Spleen (tissue), 11 donors: ENCODE data around the gene ARHGAP10. TPM values are rescaled to one million over a fixed set of nuclear protein-coding genes. Genes with fewer than 3 reads are reported as not detected.

ENCODE experiments used
- DNase-seq: peaks from one replicate; pipeline ENCODE4 v3.0.0-alpha.2; 2020
- H3K27ac ChIP-seq, 8 donors: fragments of 200-600 bp; sonication (generic) in 7 of 8; 1 replicate in 4 of 8; 2 replicates in 4 of 8; pipeline versions ENCODE4 v1.5.0 to v1.8.0; 2016 to 2021; ENCODE audit warnings: inconsistent platforms in 4 of 8, mild to moderate bottlenecking in 4 of 8, moderate library complexity in 1 of 8
- H3K27me3 ChIP-seq, 7 donors: fragments of 200-600 bp; sonication (generic) in 6 of 7; replicated peaks in 1 of 7; 1 replicate in 4 of 7; 2 replicates in 3 of 7; pipeline versions ENCODE4 v1.5.0 to v1.8.0; 2016 to 2021; ENCODE audit warnings: inconsistent platforms in 3 of 7, mild to moderate bottlenecking in 1 of 7
- H3K36me3 ChIP-seq, 6 donors: fragments of 200-600 bp; sonication (generic) in 5 of 6; 1 replicate in 4 of 6; 2 replicates in 2 of 6; pipeline versions ENCODE4 v1.5.0 to v1.8.0; 2016 to 2021; ENCODE audit warnings: inconsistent platforms in 2 of 6
- H3K4me1 ChIP-seq, 6 donors: fragments of 200-600 bp; sonication (generic) in 5 of 6; 1 replicate in 3 of 6; 2 replicates in 3 of 6; pipeline versions ENCODE4 v1.5.0 to v1.8.0; 2016 to 2021; ENCODE audit warnings: inconsistent platforms in 3 of 6
- H3K4me3 ChIP-seq, 8 donors: fragments of 200-600 bp; sonication (generic) in 7 of 8; 1 replicate in 4 of 8; 2 replicates in 4 of 8; pipeline versions ENCODE4 v1.5.0 to v1.8.0; 2016 to 2021; ENCODE audit warnings: inconsistent platforms in 4 of 8, mild to moderate bottlenecking in 4 of 8, moderate library complexity in 2 of 8
- H3K9me3 ChIP-seq, 8 donors: fragments of 200-600 bp; sonication (generic) in 7 of 8; 1 replicate in 4 of 8; 2 replicates in 4 of 8; pipeline versions ENCODE4 v1.5.0 to v1.8.0; 2016 to 2021; ENCODE audit warnings: inconsistent platforms in 4 of 8
- POLR2A ChIP-seq, 3 donors: fragments of 450-650 bp; IDR thresholded peaks; one replicate each; pipeline ENCODE4 v1.5.1; 2017; ENCODE audit warnings: antibody characterized with exemption in 3 of 3, mild to moderate bottlenecking in 1 of 3
- POLR2AphosphoS5 ChIP-seq, 3 donors: sonication (generic); formaldehyde crosslinking; IDR thresholded peaks; one replicate each; pipeline ENCODE4 v1.5.1; 2017; ENCODE audit warnings: antibody characterized with exemption in 3 of 3
- WGBS, 5 donors: extraction: QIAGEN DNeasy Blood & Tissue Kit in 3 of 5; methylation state at CpG; one replicate each; pipeline versions ENCODE4 v1.1.5 to v1.1.7; 2013 to 2018; 5-methylcytosine and 5-hydroxymethylcytosine counted together
- intact Hi-C: fragments of 100-400 bp; cut with DNase I; formaldehyde crosslinking; loops from one replicate; pipeline ENCODE4 v1.15.0; 2023; ENCODE audit warnings: low total_unique reads
- polyA plus RNA-seq, 3 donors: library from polyadenylated mRNA; stranded (reverse); fragments of 200-250 nt; gene quantifications; one replicate each; pipeline ENCODE4 v1.2.1, GENCODE V29; 2013
- total RNA-seq, 7 donors: library from RNA; depleted of rRNA in 3 of 7; stranded (reverse); fragments of >200 nt in 3 of 7; fragmentation: NEBNext Ultra II Directional in 4 of 7; extraction: Animal tissue kit (Norgen Biotek cat#: 25700) in 4 of 7; gene quantifications; one replicate each; pipeline versions ENCODE4 v1.1.0 to v1.2.1, GENCODE V29; 2016 to 2021
- TF ChIP-seq, protein P1 (sequence below), 11 experiments: fragments of 200-600 bp in 7 of 11; fragments of 450-650 bp in 4 of 11; sonication (generic) in 4 of 11; IDR thresholded peaks in 8 of 11; conservative IDR thresholded peaks in 3 of 11; 1 replicate in 7 of 11; 2 replicates in 4 of 11; pipeline versions ENCODE4 v1.4.0 to v1.8.0; 2016 to 2021; ENCODE audit warnings: antibody characterized with exemption in 11 of 11, inconsistent platforms in 4 of 11, mild to moderate bottlenecking in 1 of 11
- donor health status: healthy with polysubstance abuse.
- donor health status: DM: no; HTN: no; CAD: no; lungs with moderate emphysema.
- donor health status: DM: no; HTN: no; CAD: no.
- donor health status: Bipolar disorder and iron deficiency.
- donor health status: healthy.
- donor health status: DM: no; HTN: no; CAD: no.
- donor health status: DM: yes; HTN: yes; CAD: no.

ARHGAP10 gene
- total and polyA plus RNA-seq, 10 donors = 4.0 to 35.5 (median 13.3) TPM

DNA sequence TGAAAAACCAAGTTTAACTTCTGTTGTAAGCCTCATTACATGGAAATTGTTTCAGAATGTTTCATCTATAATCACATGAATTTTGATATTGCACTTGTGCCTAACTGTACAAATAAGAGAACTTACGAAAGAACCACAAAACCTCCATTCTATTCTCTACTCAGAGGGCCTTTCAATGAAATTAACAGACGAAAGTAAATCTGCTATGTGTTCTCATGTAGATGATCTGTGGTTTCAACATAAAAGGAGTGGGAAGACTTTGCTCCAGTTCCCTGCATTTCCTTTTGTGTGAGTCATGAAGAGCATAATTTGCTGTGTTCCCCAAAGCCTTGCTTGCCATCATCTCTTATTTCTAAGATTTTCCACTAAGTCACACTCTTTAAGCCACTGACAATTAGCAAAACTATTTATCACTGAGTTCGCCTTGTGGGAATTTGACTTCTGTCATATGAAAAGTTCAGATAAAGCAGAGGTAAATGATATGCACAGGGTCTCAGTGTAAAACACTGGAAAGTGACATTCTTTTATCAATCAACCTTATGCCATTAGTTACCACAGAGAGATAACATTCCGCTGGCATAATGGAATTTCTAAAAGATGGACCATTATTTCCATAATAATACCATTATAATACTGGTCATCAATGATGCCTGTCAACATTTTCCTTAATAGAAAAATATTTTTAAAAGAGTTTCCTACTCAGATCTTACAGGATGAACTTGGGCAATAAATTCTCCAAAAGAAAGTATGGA lies 380.5 kb downstream of the ARHGAP10 start:
- peaks cover 0 to 4% (median under 1%) of the 10 kb centered on the region in 8 donors for H3K9me3 ChIP-seq
- TF ChIP-seq, protein P1, sequence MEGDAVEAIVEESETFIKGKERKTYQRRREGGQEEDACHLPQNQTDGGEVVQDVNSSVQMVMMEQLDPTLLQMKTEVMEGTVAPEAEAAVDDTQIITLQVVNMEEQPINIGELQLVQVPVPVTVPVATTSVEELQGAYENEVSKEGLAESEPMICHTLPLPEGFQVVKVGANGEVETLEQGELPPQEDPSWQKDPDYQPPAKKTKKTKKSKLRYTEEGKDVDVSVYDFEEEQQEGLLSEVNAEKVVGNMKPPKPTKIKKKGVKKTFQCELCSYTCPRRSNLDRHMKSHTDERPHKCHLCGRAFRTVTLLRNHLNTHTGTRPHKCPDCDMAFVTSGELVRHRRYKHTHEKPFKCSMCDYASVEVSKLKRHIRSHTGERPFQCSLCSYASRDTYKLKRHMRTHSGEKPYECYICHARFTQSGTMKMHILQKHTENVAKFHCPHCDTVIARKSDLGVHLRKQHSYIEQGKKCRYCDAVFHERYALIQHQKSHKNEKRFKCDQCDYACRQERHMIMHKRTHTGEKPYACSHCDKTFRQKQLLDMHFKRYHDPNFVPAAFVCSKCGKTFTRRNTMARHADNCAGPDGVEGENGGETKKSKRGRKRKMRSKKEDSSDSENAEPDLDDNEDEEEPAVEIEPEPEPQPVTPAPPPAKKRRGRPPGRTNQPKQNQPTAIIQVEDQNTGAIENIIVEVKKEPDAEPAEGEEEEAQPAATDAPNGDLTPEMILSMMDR (IDR thresholded peaks at IDR 0.05 in 8 of 11, conservative IDR thresholded peaks at IDR 0.05 in 3 of 11) = no peak
- TF ChIP-seq POLR2AphosphoS5 (IDR thresholded peaks at IDR 0.05) (no peak), POLR2A (IDR thresholded peaks at IDR 0.05) (no peak)
- peaks cover 0 to 83% (median 30%) of the 10 kb centered on the region in 6 donors for H3K36me3 ChIP-seq
- 65 to 73% (median 68%) methylated on average over 4 of the region's 4 CpGs for WGBS, 5 donors
- DNase-seq = no peak
- H3K4me3 ChIP-seq = no peak overlapping the region
- H3K27me3 ChIP-seq = no peaks in the 10 kb centered on the region
- intact Hi-C loops = no loop called here
- no peak overlapping the region for H3K27ac ChIP-seq
- peaks cover 0 to 4% (median 0%) of the 10 kb centered on the region in 6 donors for H3K4me1 ChIP-seq

DNA sequence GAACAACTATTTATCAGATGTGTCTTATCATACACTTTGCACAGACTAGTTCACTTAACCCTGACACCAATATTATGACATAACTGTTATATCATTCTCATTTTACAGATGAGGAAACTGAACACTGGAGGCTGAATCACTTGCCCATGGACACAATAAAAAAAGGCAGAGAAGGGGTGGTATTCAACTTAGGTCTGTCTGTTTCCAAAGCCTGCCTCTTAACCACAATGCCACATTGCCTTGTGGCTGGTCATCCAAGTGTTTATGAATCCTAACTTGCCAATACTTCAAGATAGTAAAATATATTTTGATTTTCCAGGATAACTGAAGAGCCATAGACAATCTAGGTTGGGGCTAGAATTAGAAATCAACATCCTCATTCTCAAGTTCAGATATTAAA lies 382.5 kb downstream of the ARHGAP10 start:
- no peak for DNase-seq
- TF ChIP-seq POLR2AphosphoS5 (IDR thresholded peaks at IDR 0.05) (no peak), POLR2A (IDR thresholded peaks at IDR 0.05) (no peak)
- TF ChIP-seq, protein P1 (IDR thresholded peaks at IDR 0.05 in 8 of 11, conservative IDR thresholded peaks at IDR 0.05 in 3 of 11) = no peak
- Histone ChIP-seq H3K36me3 (peaks cover 0 to 83% (median 21%) of the 10 kb centered on the region in 6 donors), H3K27me3 (no peaks in the 10 kb centered on the region), H3K4me1 (peaks cover 0 to 4% (median 0%) of the 10 kb centered on the region in 6 donors), H3K4me3 (no peak overlapping the region), H3K9me3 (no peaks in the 10 kb centered on the region), H3K27ac (no peak overlapping the region)
- intact Hi-C loops = no loop called here

DNA sequence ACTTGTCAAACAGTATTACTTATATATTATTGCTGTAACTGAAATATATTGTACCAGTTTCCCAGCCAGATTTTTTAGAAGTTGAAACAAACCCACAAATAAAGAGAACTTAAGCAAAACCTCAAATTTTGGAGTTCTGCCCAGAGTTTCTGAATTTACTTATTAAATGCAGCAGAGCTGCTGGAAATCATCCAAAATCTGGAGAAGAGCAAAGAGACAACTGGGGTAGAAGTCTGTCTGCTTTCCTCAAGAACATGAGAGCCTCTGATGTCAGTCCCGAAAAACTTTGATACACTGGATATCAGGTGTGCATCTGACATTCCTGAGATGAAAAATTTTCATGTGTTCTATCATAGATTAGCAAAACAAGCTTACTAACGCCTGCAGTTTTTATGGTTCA lies 384.4 kb downstream of the ARHGAP10 start:
- Histone ChIP-seq H3K36me3 (peaks cover 0 to 76% (median 24%) of the 10 kb centered on the region in 6 donors), H3K27me3 (no peaks in the 10 kb centered on the region), H3K27ac (no peak overlapping the region), H3K9me3 (no peaks in the 10 kb centered on the region), H3K4me1 (peaks cover 0 to 4% (median 0%) of the 10 kb centered on the region in 6 donors), H3K4me3 (no peak overlapping the region)
- intact Hi-C loops = no loop called here
- no peak for DNase-seq
- TF ChIP-seq POLR2A (IDR thresholded peaks at IDR 0.05) = no peak
- TF ChIP-seq, protein P1 (IDR thresholded peaks at IDR 0.05 in 8 of 11, conservative IDR thresholded peaks at IDR 0.05 in 3 of 11) = no peak
- TF ChIP-seq POLR2AphosphoS5 (IDR thresholded peaks at IDR 0.05) = no peak
- 65 to 78% (median 68%) methylated on average over 2 of the region's 2 CpGs for WGBS, 5 donors

DNA sequence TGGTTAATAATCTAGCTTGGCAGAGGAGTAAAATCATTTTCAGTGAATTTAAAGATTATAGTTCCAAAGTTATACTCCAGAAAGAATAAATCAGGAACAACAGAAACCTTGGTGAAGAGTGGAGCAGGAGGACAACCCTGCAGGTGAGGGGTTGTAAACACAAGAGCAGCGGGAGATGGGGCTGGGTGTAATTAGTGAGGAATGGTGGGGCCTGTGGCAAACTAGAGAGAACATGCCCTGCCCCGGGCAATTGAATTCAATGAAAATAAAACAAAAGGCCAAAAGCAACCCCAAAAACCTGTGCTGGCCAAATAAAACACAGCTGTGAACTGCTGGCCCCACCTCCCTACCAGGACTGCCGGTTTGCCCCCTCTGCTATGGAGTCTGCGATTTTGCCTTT lies 385.1 kb downstream of the ARHGAP10 start:
- Histone ChIP-seq H3K27me3 (no peaks in the 10 kb centered on the region), H3K9me3 (peaks cover 0 to 1% (median 0%) of the 10 kb centered on the region in 8 donors), H3K4me3 (no peak overlapping the region), H3K4me1 (peaks cover 0 to 4% (median 0%) of the 10 kb centered on the region in 6 donors), H3K27ac (no peak overlapping the region), H3K36me3 (peaks cover 0 to 69% (median 21%) of the 10 kb centered on the region in 6 donors)
- no peak for TF ChIP-seq POLR2A (IDR thresholded peaks at IDR 0.05)
- TF ChIP-seq POLR2AphosphoS5 (IDR thresholded peaks at IDR 0.05) = no peak
- TF ChIP-seq, protein P1 (IDR thresholded peaks at IDR 0.05 in 8 of 11, conservative IDR thresholded peaks at IDR 0.05 in 3 of 11) = no peak
- WGBS, 5 donors = 93 to 96% (median 95%) methylated on average over 4 of the region's 4 CpGs
- no peak for DNase-seq
- intact Hi-C loops = no loop called here
